ENCODE results near the gene FETUB.

Gene FETUB

GRCh38 chr3:186620213-186621092 lies 19.7 kb upstream of the FETUB start:
- no peaks in the 10 kb centered on the region for H3K9me3 ChIP-seq (ENCODE audit: insufficient read depth, low read length, severe bottlenecking)
- no peaks in the 10 kb centered on the region for H4K20me1 ChIP-seq (ENCODE audit: insufficient read depth, low read length)
- H3K36me3 ChIP-seq (ENCODE audit: insufficient read depth, low read length), result no peaks in the 10 kb centered on the region
- no peaks in the 10 kb centered on the region for H3K79me2 ChIP-seq (ENCODE audit: insufficient read depth, low read length)
- ATAC-seq (ENCODE audit: insufficient read depth, low read depth) (no peak), DNase-seq (no peak)
- no peak overlapping the region for H3K9ac ChIP-seq (ENCODE audit: low read depth, low read length)
- no peak overlapping the region for H3K27ac ChIP-seq (ENCODE audit: low read length)
- no peak overlapping the region for H3K4me3 ChIP-seq (ENCODE audit: low read depth in 1 of 2, low read length in 2 of 2)
- peaks cover 13% of the 10 kb centered on the region for H3K27me3 ChIP-seq (ENCODE audit: insufficient read depth, low read length, poor library complexity)
- no peak for TF ChIP-seq CTCF (IDR thresholded peaks at IDR 0.05; ENCODE audit: borderline replicate concordance, extremely low read depth, low read length, poor library complexity, severe bottlenecking)
- TF ChIP-seq EZH2 (IDR thresholded peaks at IDR 0.05; ENCODE audit: borderline replicate concordance, low read depth, low read length, severe bottlenecking), result no peak
- peaks cover 10% of the 10 kb centered on the region for H3K4me1 ChIP-seq (ENCODE audit: insufficient read depth, low read length)
- no peak overlapping the region for H2AFZ ChIP-seq (ENCODE audit: low read depth, low read length)
- H3K4me2 ChIP-seq (ENCODE audit: insufficient read depth, low read length), result no peak overlapping the region

GRCh38 chr3:186621894-186622650 lies 18.1 kb upstream of the FETUB start:
- no peak for ATAC-seq (ENCODE audit: insufficient read depth, low read depth)
- TF ChIP-seq EZH2 (IDR thresholded peaks at IDR 0.05; ENCODE audit: borderline replicate concordance, low read depth, low read length, severe bottlenecking), result no peak
- TF ChIP-seq CTCF (IDR thresholded peaks at IDR 0.05; ENCODE audit: borderline replicate concordance, extremely low read depth, low read length, poor library complexity, severe bottlenecking), result no peak

GRCh38 chr3:186622651-186623310 lies 17.4 kb upstream of the FETUB start:
- no peak for TF ChIP-seq CTCF (IDR thresholded peaks at IDR 0.05; ENCODE audit: borderline replicate concordance, extremely low read depth, low read length, poor library complexity, severe bottlenecking)
- no peak for TF ChIP-seq EZH2 (IDR thresholded peaks at IDR 0.05; ENCODE audit: borderline replicate concordance, low read depth, low read length, severe bottlenecking)
- DNase-seq, result no peak

More at GRCh38 chr3:186621894-186622650, 18.1 kb upstream of the FETUB start:
- DNase-seq, result no peak
- Histone ChIP-seq H3K4me2 (ENCODE audit: insufficient read depth, low read length) (no peak overlapping the region), H3K27me3 (ENCODE audit: insufficient read depth, low read length, poor library complexity) (peaks cover 13% of the 10 kb centered on the region), H4K20me1 (ENCODE audit: insufficient read depth, low read length) (no peaks in the 10 kb centered on the region), H3K9me3 (ENCODE audit: insufficient read depth, low read length, severe bottlenecking) (no peaks in the 10 kb centered on the region), H3K36me3 (ENCODE audit: insufficient read depth, low read length) (no peaks in the 10 kb centered on the region), H2AFZ (ENCODE audit: low read depth, low read length) (no peak overlapping the region), H3K4me1 (ENCODE audit: insufficient read depth, low read length) (peaks cover 4% of the 10 kb centered on the region), H3K9ac (ENCODE audit: low read depth, low read length) (no peak overlapping the region), H3K4me3 (ENCODE audit: low read depth in 1 of 2, low read length in 2 of 2) (no peak overlapping the region), H3K27ac (ENCODE audit: low read length) (no peak overlapping the region), H3K79me2 (ENCODE audit: insufficient read depth, low read length) (no peaks in the 10 kb centered on the region)

More at GRCh38 chr3:186622651-186623310, 17.4 kb upstream of the FETUB start:
- no peaks in the 10 kb centered on the region for H4K20me1 ChIP-seq (ENCODE audit: insufficient read depth, low read length)
- H3K4me1 ChIP-seq (ENCODE audit: insufficient read depth, low read length), result no peaks in the 10 kb centered on the region
- H2AFZ ChIP-seq (ENCODE audit: low read depth, low read length), result no peak overlapping the region
- H3K9me3 ChIP-seq (ENCODE audit: insufficient read depth, low read length, severe bottlenecking), result no peaks in the 10 kb centered on the region
- no peak overlapping the region for H3K4me2 ChIP-seq (ENCODE audit: insufficient read depth, low read length)
- no peak overlapping the region for H3K9ac ChIP-seq (ENCODE audit: low read depth, low read length)
- H3K79me2 ChIP-seq (ENCODE audit: insufficient read depth, low read length), result no peaks in the 10 kb centered on the region
- H3K4me3 ChIP-seq (ENCODE audit: low read depth in 1 of 2, low read length in 2 of 2), result no peak overlapping the region
- ATAC-seq (ENCODE audit: insufficient read depth, low read depth), result no peak
- H3K36me3 ChIP-seq (ENCODE audit: insufficient read depth, low read length), result no peaks in the 10 kb centered on the region
- H3K27ac ChIP-seq (ENCODE audit: low read length), result no peak overlapping the region
- H3K27me3 ChIP-seq (ENCODE audit: insufficient read depth, low read length, poor library complexity), result peaks cover 9% of the 10 kb centered on the region

All from DND-41 (cell line).